GM21619 (cell line): Measurements from ENCODE around the gene GET4.
"Not testable (repeated sequence)": the region's sequence is repeated elsewhere in the genome, so short reads cannot be mapped to it uniquely, and the experiment has no call there.

Source experiments
- ATAC-seq: cut with Tn5 transposase; IDR thresholded peaks from one replicate; pipeline ENCODE4 v1.9.1; 2021; ENCODE audit not compliant: unreplicated experiment

GET4 gene

DNA sequence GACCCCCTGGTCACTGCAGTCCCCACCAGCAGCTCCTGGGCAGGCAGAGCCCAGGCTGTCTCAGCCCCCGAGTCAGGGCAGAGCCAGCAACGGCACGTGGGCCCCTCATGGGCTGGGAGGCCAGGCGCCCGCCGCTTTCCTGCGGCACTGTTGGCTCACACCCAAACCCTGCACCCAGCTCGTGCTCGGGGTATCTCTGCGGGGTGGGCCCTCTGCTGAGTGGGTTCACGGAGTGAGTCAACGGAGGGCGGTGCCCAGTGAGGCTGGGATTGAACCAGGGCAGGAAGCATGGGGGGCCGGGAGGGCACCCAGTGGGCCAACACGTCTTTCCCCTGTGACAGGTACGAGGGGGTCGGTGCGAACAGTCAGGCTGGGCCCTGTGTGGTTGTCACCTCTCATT is 49.2 kb downstream of the GET4 start:
- ATAC-seq = no peak

GRCh38 chr7:926061-927030 is 50.0 kb downstream of the GET4 start:
- no peak for ATAC-seq

DNA sequence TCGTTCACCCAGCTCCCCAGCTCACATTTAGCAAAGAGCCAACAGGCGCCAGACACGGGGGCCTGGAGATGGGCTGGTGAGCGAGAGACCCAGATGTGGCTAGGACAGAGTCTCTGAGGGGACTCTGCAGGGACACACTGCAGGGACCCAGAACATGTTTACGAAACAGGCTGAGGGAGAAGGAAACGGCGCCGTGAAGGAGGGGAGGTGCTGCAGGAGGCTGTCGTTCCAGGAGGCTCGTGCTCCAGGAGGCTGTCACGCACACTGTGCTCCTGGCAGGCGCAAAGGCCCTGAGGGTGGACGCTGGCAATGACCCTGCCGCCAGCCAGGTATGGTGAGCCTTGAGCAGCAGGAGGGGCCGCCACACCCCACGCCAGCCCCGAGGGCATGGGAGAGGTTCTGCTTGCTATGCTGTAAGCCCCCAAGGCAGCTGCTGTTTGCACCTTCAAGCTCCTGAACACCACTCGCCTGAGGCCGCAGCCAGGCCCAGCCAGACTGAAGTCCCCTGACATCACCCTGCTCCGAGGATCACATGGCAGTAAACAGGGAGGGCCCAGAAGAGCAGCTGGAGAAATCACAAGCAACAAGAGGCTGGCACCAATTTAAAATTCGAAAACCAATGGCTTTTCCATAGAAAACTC is 50.8 kb downstream of the GET4 start:
- no peak for ATAC-seq

GRCh38 chr7:929311-929711 is 53.0 kb downstream of the GET4 start:
- ATAC-seq = no peak

DNA sequence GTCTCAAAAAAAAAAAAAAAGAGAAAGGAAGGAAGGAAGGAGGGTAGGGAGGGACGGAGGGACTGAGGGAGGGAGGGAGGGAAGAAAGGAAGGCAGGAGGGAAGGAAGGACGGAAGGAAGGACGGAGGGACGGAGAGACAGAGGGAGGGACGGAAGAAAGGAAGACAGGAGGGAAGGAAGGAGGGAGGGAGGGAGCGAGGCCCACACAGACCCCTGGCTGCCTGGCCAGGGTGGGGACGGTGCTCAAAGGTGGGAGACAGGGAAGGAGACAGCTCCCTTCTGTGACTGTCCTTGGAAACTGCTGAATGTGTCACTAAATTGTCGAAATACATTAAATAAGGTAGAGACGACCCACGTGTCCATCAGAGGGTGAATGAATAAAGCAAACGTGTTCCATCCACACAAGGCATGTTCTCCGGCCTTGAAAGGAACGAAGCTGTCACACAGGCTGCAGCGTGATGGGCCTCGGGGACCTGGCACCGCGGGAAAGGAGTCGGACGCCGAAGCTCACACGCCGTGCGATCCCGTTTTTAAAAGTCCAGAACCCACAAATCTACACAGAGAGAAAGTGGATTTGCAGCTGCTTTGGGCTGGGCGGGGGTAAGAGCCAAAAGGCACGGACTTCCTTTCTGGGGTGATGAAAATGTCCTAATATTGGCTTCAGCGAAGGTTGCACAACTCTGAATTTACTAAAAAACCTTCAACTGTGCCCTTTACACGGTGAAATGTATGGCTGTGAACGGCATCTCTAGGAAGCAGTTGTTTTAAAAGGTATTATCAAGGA is 54.8 kb downstream of the GET4 start:
- ATAC-seq = no peak

- ATAC-seq = no peak
Measured at GRCh38 chr7:931871-932650, 55.7 kb downstream of the GET4 start.

DNA sequence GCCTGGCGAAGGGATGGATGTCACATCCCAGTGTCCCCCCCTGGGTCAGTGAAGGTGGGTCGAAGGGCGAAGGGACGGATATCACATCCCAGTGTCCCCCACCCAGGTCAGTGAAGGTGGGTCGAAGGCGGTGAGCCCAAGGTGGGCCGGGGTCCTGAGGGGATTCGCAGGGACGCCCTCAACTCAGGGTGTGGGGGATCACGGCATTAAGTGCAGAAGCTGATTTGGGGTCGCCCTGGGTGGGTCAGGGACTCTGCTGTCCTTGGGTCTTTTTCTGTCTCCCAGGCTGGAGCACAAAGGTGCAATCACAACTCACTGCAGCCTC is 56.3 kb downstream of the GET4 start:
- no peak for ATAC-seq

DNA sequence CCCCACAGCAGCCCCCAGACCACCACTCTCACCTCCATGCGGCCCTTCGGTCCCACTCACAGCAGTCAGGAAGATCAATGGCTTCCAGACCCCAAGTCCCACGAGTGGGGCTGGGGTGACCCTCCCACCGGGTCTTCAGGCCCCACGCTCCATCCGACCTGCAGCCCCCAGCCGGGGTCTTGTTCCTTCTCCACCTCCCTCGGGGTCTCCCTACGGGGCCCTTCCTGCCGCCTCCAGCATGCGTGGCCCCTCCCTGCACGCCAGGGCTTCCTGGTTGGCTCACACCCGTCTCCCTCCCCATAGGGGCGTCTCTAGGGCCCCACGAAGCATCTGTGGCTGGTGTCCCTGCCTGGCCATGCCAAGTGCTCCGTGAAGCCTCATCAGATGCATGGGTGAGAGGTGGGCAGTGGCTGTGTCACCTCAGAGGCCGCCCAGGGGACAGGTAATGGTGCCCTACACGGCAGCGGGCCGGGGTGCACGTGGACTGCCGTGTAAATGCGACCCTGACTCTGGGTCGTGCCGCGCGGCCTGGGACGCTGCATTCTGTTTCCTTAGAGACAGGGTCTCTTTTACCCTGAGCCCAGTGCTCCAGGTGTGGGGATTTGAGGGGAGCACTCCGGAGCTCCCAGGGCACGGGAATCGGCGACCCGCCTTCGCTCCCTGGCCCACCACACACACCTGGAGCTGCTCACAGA is 58.3 kb downstream of the GET4 start:
- no peak for ATAC-seq

- no peak for ATAC-seq
Measured at GRCh38 chr7:935164-935873, 59.0 kb downstream of the GET4 start.

DNA sequence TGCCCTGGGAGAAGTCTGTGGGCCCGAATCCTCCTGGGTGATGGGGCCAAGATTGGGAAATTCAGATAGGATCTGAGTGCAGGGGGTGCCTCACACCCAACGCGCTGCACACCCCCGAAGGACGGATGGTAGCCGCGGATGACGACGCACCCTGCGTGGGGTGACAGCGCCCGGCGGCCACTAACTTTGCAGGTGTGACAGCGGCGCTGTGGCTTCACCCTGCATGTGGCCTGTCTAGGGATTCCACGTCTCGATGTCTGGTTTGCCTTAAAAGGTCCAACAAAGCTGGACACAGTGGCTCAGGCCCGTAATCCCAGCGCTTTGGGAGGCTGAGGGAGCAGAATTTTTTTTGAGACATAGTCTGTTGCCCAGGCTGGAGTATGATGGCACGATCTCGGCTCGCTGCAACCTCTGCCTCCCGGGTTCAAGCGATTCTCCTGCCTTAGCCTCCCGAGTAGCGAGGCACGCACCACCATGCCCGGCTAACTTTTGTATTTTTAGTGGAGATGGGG is 59.6 kb downstream of the GET4 start:
- ATAC-seq = no peak

- peak; percentile 83 for ATAC-seq
Measured at GRCh38 chr7:936386-937054, 60.2 kb downstream of the GET4 start.

GRCh38 chr7:937856-938484 is 61.6 kb downstream of the GET4 start:
- ATAC-seq = no peak

- ATAC-seq = no peak
Measured at GRCh38 chr7:938546-939185, 62.3 kb downstream of the GET4 start.

DNA sequence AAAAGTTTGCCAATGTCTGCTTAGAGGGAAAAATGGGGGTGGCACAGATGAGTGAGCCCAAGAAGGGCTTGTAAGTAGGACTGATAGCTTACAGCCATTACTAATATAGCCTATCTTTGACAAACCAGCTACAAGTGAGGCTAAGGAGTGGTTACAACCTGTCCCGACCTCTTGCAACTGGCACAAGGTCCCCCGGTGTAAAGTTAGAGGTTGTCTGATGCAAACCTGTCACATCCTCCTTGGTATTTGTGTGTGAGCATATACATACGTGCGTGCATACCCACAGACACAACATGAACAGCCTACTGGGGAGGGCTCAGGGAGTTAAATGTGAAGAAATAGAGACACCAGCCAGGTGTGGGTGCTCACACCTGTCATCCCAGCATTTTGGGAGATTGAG is 63.5 kb downstream of the GET4 start:
- no peak for ATAC-seq

- ATAC-seq = no peak
Measured at GRCh38 chr7:940599-941408, 64.5 kb downstream of the GET4 start.

DNA sequence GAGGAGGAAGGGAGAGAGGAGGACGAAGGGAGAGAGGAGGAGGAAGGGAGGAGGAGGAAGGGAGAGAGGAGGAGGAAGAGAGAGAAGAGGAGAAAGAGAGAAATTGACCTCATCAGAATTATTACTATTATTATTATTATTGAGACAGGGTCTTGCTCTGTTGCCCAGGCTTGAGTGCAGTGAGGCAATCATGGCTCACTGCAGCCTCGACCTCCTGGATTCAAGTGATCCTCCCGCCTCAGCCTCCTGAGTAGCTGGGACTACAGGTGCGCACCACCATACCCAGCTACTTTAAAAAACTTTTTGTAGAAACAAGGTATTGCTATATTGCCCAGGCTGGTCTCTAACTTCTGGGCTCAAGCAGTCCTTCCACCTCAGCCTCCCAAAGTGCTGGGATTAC is 67.4 kb downstream of the GET4 start:
- not testable (repeated sequence) for ATAC-seq

GRCh38 chr7:944744-945143 is 68.4 kb downstream of the GET4 start:
- ATAC-seq = no peak
